ENCODE measurements around the gene ACOT6. TPM values are rescaled to one million over a fixed set of nuclear protein-coding genes. Genes with fewer than 3 reads are reported as not detected.
"Not testable (repeated sequence)": the region's sequence is repeated elsewhere in the genome, so short reads cannot be mapped to it uniquely, and the experiment has no call there.

ACOT6 gene
- total RNA-seq = not detected

GRCh38 chr14:73612339-73613045 is at the start of gene ACOT6:
Gene ACOT6 (plus strand): TSS chr14:73612517. CDS start chr14:73612572, 55 bp downstream.
- Histone ChIP-seq H3K4me1 (replicated peaks) (no peaks in the 10 kb centered on the region), H3K36me3 (no peaks in the 10 kb centered on the region), H3K27ac (peak within 1 kb of the TSS; percentile 71 to 77), H3K9me3 (no peaks in the 10 kb centered on the region), H3K4me3 (peak within 1 kb of the TSS; percentile 45 to 46), H3K27me3 (replicated peaks; ENCODE audit: insufficient read depth) (no peaks in the 10 kb centered on the region)
- TF ChIP-seq POLR2AphosphoS5 (IDR thresholded peaks at IDR 0.05) (peak; percentile 35), POLR2A (IDR thresholded peaks at IDR 0.05) (peak; percentile 42), CTCF (IDR thresholded peaks at IDR 0.05) (peak in 1 of 4 experiments; percentile 5)
- WGBS = 2% methylated on average over 63 of the region's 84 CpGs
- intact Hi-C loops (cut with DNase I) = loop anchor here (5.0 kb wide), 1 partner anchor 45 kb away; the partner anchor contains the start of gene ACOT2
- peak; percentile 54 for DNase-seq (ENCODE audit: low spot score)

GRCh38 chr14:73562696-73563095 is 49.6 kb upstream of the ACOT6 start:
- 83% methylated on average over 6 of the region's 6 CpGs for WGBS
- not testable (repeated sequence) for H3K4me3 ChIP-seq; H3K9me3 ChIP-seq; DNase-seq (ENCODE audit: low spot score); H3K27ac ChIP-seq; H3K4me1 ChIP-seq (replicated peaks); H3K36me3 ChIP-seq; H3K27me3 ChIP-seq (replicated peaks; ENCODE audit: insufficient read depth)
- intact Hi-C loops (cut with DNase I) = loop anchor here (10.0 kb wide), 1 partner anchor 162 kb away; no protein-coding TSS in a partner anchor

- H3K4me3 ChIP-seq; DNase-seq (ENCODE audit: low spot score); H3K9me3 ChIP-seq; H3K27me3 ChIP-seq (replicated peaks; ENCODE audit: insufficient read depth); H3K4me1 ChIP-seq (replicated peaks); H3K36me3 ChIP-seq; H3K27ac ChIP-seq: not testable (repeated sequence)
- intact Hi-C loops (cut with DNase I) = loop anchor here (5.0 to 10.0 kb wide), 3 partner anchors 46 to 158 kb away; partner anchors contain the start of gene ACOT6
- 94% methylated on average over 14 of the region's 18 CpGs for WGBS
Observed at GRCh38 chr14:73566431-73566830, 45.9 kb upstream of the ACOT6 start.

- not testable (repeated sequence) for H3K4me1 ChIP-seq (replicated peaks); H3K27me3 ChIP-seq (replicated peaks; ENCODE audit: insufficient read depth); H3K4me3 ChIP-seq; DNase-seq (ENCODE audit: low spot score); H3K27ac ChIP-seq; H3K9me3 ChIP-seq; H3K36me3 ChIP-seq
- 100% methylated on average over 6 of the region's 6 CpGs for WGBS
- intact Hi-C loops (cut with DNase I) = loop anchor here (5.0 to 10.0 kb wide), 3 partner anchors 45 to 158 kb away; partner anchors contain the start of gene ACOT6
Observed at GRCh38 chr14:73566935-73567334, 45.4 kb upstream of the ACOT6 start.

GRCh38 chr14:73567358-73567757 is 45.0 kb upstream of the ACOT6 start:
- Histone ChIP-seq H3K4me1 (replicated peaks) (no peaks in the 10 kb centered on the region), H3K36me3 (no peaks in the 10 kb centered on the region), H3K9me3 (no peaks in the 10 kb centered on the region), H3K27ac (peak overlapping the region in 1 of 2 donors; percentile 87), H3K4me3 (no peak overlapping the region), H3K27me3 (replicated peaks; ENCODE audit: insufficient read depth) (no peaks in the 10 kb centered on the region)
- WGBS = 98% methylated on average over 7 of the region's 7 CpGs
- no peak for DNase-seq (ENCODE audit: low spot score)
- intact Hi-C loops (cut with DNase I) = loop anchor here (5.0 to 10.0 kb wide), 3 partner anchors 45 to 157 kb away; partner anchors contain the start of gene ACOT6
- TF ChIP-seq CTCF (IDR thresholded peaks at IDR 0.05) = no peak
- TF ChIP-seq POLR2AphosphoS5 (IDR thresholded peaks at IDR 0.05) = no peak
- TF ChIP-seq POLR2A (IDR thresholded peaks at IDR 0.05) = no peak

- Histone ChIP-seq H3K4me3 (peak overlapping the region; percentile 39 to 54), H3K4me1 (replicated peaks) (no peaks in the 10 kb centered on the region), H3K27ac (peak overlapping the region; percentile 74 to 87), H3K27me3 (replicated peaks; ENCODE audit: insufficient read depth) (no peaks in the 10 kb centered on the region), H3K36me3 (no peaks in the 10 kb centered on the region), H3K9me3 (no peaks in the 10 kb centered on the region)
- DNase-seq (ENCODE audit: low spot score) = no peak
- intact Hi-C loops (cut with DNase I) = loop anchor here (5.0 to 10.0 kb wide), 3 partner anchors 44 to 157 kb away; partner anchors contain the start of gene ACOT6
- TF ChIP-seq POLR2A (IDR thresholded peaks at IDR 0.05) = no peak
- TF ChIP-seq POLR2AphosphoS5 (IDR thresholded peaks at IDR 0.05) = no peak
- no peak for TF ChIP-seq CTCF (IDR thresholded peaks at IDR 0.05)
- 59% methylated on average over 16 of the region's 16 CpGs for WGBS
Observed at GRCh38 chr14:73567951-73568885, 44.1 kb upstream of the ACOT6 start.

GRCh38 chr14:73568886-73569184 is 43.5 kb upstream of the ACOT6 start:
- peak overlapping the region; percentile 74 to 87 for H3K27ac ChIP-seq
- intact Hi-C loops (cut with DNase I) = loop anchor here (5.0 to 10.0 kb wide), 3 partner anchors 43 to 156 kb away; partner anchors contain the start of gene ACOT6
- DNase-seq (ENCODE audit: low spot score); H3K27me3 ChIP-seq (replicated peaks; ENCODE audit: insufficient read depth); H3K4me1 ChIP-seq (replicated peaks); H3K9me3 ChIP-seq; H3K36me3 ChIP-seq: not testable (repeated sequence)
- WGBS = 6% methylated on average over 4 of the region's 4 CpGs
- peak overlapping the region; percentile 39 to 54 for H3K4me3 ChIP-seq
